HG03196 (cell line): Measurements from ENCODE around the gene LCE3B.

Experiments
- ATAC-seq: cut with Tn5 transposase; IDR thresholded peaks from one replicate; pipeline ENCODE4 v1.9.1; 2021; ENCODE audit not compliant: unreplicated experiment

Gene LCE3B

DNA sequence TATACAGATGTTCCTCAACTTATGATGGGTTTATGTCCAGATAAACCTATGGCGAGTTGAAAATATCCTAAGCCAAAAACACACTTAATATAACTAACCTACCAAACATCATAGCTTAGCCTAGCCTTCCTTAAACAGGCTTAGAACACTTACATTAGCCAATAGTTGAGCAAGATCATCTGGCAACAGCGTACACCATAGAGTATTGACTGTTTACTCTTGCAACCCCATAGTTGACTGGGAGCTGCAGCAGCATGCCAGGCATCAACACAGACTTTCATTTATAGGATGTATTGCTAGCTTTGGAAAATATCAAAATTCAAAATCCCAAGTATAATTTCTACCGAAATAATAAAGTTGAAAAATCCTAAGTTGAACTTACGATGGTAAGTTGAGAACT, 44.1 kb downstream of the LCE3B start:
- no peak for ATAC-seq

DNA sequence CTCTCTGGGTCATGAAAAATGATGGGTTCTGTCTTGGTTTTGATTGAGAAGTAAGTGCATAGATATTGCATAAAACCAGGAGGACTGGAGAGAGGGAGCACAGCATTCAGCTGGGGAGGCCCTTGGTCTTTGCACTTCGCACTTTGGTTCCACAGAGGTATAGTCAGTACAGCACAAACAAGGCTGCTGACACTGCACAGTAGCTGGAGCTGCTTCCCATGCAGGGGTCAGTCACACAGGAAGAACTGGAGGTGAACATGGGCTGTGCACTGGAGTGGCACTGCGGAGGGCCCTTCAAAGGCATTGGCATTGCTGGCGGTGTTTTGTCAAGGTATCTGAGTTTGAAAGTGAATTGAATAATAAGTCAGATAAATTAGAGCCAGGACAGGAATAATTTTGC, 45.0 kb downstream of the LCE3B start:
- no peak for ATAC-seq

DNA sequence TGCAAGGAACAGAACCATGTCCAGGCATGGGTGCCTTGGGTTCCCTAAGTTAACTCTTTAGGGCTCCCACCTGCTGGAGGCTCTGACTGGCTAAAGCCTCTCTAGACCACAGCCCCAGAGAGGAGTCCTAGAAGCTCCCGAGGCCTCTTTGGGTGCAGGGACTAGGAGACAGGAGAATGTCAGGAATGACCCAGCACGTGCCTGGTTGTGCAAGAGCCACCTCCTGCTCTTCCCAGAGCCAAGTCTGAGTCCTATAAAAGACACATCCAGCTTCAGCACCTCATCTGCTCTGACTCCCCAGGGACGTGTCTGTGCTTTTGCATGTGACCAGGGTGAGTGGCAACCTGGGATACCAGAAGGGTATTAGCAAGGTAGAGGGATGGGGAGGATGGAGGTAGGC, 49.5 kb downstream of the LCE3B start, which contains the start of gene LCE2D:
TSS of gene LCE2D (plus strand) at position 283 of the 400 bp plus-strand sequence. CDS start 726 bp downstream, outside the sequence.
- no peak for ATAC-seq
